ENCODE results near the gene LSM5.

- no peak for TF ChIP-seq CTCF (IDR thresholded peaks at IDR 0.05)
- TF ChIP-seq POLR2A (IDR thresholded peaks at IDR 0.05; ENCODE audit: low read depth), result peak; percentile 84
- no peak for TF ChIP-seq EP300 (IDR thresholded peaks at IDR 0.05)
- peak; percentile 93 to 95 for TF ChIP-seq POLR2AphosphoS5 (IDR thresholded peaks at IDR 0.05)
Measured at GRCh38 chr7:32495298-32496051, 5.3 kb upstream of the LSM5 start, which contains the start of gene AVL9.
